HG02588 (cell line): Measurements from ENCODE around the gene SYT5.
"Not testable (repeated sequence)": the region's sequence is repeated elsewhere in the genome, so short reads cannot be mapped to it uniquely, and the experiment has no call there.

Experiments used
- ATAC-seq: cut with Tn5 transposase; IDR thresholded peaks from one replicate; pipeline ENCODE4 v1.9.1; 2021; ENCODE audit warnings: mild to moderate bottlenecking, moderate library complexity; ENCODE audit not compliant: unreplicated experiment

SYT5 gene

GRCh38 chr19:55208880-55209692, 29.0 kb upstream of the SYT5 start, which contains the start of gene PTPRH:
PTPRH (minus strand) TSS chr19:55209501; CDS start chr19:55209433, 68 bp downstream.
- ATAC-seq, result no peak

DNA sequence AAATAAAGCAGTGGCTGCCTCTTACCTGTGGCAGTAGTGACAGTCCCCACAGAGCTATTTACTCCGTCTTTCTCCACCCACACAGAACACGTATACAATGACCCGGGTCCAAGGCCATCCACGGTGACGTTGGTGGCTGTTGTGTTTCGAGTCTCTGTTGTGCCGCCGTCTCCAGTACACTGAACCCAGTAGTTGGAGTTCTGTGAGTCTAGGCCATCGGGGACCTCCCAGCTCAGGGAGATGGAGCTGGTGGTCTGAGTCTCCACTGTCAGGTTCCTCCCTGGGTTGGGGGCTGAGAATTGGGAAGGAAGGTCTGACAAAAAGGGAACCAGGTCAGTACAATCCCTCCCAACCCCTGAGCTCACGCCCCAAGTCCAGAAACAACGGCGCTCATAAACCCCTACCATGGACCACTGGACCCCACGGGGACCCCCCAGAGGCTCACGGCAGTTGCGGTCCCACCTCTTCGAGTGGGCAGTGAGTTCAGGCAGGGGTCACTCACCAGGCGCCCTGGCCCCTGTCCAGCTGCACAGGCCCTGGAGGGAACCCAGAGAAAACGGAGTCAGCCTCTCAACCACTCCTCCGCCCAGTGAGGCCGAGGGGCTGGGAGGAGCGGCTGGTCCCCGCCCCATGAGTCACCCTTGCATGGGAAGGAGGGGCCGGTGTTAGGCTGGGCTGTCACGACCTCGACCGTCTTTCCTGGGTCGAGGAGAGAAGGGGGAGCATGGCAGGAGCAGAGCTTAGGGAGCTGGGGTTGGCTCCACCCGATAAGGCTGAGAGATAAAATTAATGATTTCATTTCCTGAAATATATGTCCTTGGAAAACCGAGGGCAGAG, 26.8 kb upstream of the SYT5 start:
- no peak for ATAC-seq

DNA sequence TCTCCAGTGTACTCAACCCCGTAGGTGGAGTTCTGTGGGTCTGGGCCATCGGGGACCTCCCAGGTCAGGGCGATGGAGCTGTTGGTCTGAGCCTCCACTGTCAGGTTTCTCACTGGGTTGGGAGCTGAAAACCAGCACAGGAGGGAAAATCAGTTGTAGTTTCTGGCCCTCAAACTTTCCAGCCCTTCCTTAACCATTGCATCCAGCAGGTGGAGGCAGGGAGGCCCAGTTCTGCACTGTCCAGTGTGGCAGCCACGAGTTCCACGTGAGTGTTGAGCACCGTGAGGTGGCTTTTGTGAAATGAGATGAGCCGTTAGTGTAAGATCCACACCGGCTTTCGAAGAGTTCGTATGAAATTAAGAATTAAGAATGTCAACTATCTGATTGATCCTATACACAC, 22.1 kb upstream of the SYT5 start:
- not testable (repeated sequence) for ATAC-seq

DNA sequence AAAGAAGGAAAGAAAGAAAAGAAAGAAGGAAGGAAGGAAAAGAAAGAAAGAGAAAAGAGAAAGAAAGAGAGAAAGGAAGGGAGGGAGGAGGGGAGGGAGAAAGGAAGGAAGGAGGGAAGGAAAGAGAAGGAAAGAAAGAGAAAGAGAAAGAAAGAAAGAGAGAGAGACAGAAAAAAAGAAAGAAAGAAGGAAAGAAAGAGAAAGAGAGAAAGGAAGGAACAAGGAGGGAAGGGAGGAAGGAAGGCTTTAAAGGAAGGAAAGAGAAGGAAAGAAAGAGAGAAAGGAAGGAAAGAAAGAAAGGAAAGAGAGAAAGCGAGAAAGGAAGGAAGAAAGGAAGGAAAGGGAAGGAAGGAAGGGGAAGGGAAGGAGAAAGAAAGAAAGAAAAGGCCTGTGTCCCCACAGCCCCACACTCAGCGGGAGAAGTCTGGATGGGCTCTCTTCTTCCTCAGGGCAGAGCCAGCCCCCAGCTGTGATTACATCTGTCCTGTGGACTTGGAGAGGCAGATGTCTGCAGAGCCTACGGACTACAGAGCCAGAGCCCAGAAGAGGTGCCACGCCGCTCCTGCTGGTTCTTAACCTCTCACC, 19.6 kb upstream of the SYT5 start:
- ATAC-seq, result no peak

DNA sequence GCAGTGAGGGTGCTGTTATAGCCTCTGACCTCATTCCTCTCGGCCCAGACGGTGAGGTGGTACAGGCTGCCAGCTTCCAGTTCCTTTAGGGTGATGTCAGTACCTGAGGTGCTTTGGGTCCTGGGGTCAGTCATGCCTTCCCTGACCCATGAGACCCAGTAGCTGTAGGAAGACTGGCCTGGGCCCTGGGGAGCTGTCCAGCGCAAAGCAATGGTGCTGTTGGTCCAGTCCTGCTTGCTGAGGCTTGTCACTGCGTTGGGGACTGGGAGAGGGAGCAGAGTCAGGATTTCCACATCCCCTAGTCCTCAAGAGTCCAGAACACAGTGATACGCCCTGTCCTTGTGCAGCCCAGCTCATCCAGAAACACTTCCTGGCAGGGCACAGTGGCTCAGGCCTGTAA, 18.6 kb upstream of the SYT5 start:
- no peak for ATAC-seq

- ATAC-seq, result no peak
Observed at GRCh38 chr19:55197528-55197927, 17.4 kb upstream of the SYT5 start.

DNA sequence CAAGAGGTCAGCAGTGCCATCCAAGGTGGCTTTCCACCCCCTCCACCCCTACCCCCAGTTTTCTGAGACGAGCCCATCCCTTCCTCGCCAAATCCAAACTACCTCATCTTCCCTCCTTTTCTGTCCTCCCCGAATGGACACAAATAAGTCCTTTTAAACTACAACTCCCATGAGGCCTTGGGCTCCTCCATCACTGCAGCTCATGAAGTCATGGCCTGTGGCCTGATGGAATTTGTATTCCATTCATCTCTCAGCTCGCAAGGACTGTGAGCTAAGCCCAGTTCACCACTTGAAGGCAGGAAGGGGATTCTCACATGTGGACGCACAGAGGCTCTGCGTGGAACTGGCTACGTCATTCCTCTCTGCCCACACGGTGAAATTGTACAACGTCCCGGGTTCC, 16.7 kb upstream of the SYT5 start:
- ATAC-seq, result no peak

DNA sequence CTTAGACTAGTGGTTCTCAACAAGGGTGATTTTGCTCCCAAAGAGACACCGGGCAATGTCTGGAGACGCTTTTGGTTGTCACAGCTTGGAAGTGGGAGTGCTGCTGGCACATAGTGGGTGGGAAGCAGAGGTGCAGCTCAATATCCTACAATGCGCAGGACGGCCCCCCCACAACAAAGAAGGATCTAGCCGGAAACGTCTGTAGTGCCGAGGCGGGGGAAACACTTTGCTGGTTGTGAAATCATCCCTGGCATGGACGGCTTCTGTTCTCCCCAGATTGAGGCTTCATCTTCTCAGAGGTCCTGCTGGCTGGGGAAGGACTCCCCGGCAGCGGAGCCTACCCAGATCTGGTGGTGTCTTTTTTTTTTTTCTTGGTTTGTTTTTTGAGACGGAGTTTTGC, 13.4 kb upstream of the SYT5 start:
- ATAC-seq, result no peak

GRCh38 chr19:55189403-55189835, 9.3 kb upstream of the SYT5 start:
- ATAC-seq, result no peak

DNA sequence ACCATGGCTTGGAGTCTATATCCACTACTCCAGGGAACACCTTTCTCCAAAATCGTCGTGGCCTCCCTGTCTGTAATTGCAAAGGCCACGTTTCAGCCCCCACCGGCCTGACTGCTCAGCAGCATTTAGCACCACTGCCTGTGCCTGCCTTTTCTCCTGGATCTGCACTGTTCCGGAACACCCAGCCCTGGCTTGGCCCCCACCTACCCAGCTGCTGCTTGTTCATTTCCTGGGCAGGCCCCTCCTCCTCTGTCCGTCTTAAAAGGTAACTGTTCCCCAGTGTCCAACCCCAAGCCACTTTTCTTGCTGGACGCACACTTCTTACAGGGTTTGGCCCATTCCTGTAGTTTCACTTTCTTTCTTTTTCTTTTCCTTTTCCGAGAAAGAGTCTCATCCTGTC, 8.5 kb upstream of the SYT5 start:
- no peak for ATAC-seq

GRCh38 chr19:55186080-55186479, 6.0 kb upstream of the SYT5 start:
- no peak for ATAC-seq

GRCh38 chr19:55181740-55182139, 1.7 kb upstream of the SYT5 start:
- ATAC-seq, result no peak

DNA sequence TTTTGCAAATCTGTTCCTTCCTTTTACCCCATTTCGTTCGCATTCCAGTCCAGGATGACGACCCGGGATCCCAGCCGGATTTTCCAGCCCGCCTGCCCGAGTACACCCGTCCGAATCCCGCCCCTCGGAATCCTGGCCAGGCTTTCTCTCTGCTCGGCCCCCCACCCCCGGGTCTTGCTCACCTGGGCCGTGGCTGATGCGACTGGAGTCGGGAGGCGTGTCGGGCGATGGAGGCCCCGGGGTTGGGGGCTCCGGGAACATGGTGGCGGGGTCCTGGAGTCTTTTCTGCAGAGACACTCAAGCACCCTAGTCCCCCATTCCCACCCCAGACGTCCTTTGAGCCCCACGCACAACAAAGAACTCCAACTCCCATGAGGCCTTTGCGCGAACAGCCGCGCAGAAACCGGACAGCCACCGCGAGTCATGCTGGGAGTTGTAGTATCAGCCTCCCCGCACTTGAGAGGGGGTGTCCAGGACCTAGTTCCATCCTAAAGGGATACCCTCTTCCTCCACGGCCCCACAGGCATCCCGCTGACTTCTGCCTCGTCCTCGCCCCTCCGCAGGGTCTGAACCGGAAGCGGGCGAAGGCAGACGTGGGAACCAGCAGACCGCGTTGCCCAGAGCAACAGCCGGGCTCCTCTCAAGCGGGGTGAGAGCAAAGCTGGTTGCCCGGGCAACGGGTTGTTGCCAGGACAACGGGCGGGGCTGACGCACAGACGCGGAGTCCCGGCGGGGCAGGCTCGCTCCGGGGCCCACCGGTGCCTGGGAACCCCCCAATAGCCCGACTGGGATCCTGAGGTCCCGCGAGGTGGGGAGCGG, 1.1 kb downstream of the SYT5 start:
- peak; percentile 63 for ATAC-seq

DNA sequence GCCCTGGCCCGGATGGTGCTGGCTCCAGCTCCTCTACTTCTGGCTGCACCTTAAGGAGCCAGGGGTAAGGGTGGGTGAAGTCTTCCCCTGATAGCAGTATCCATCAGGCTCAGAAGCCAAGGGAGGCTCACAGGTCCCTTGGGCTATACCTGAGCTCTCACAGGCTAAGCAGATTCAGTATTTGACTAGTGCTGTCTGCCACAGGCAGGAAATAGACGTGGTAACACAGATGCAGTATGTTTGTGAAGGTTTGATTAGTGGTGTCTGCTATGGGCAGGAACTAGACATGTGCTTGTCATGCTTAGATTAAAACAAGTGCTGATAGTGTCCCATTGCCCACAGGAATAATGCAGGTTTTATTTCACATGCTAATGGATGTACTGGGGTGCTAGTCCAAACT, 4.0 kb downstream of the SYT5 start:
- no peak for ATAC-seq

GRCh38 chr19:55175117-55175867, 4.8 kb downstream of the SYT5 start:
- no peak for ATAC-seq

GRCh38 chr19:55174425-55175116, 5.5 kb downstream of the SYT5 start:
- no peak for ATAC-seq

- ATAC-seq, result no peak
Observed at GRCh38 chr19:55173714-55174409, 6.2 kb downstream of the SYT5 start.

GRCh38 chr19:55173186-55173713, 6.8 kb downstream of the SYT5 start:
- no peak for ATAC-seq

- no peak for ATAC-seq
Observed at GRCh38 chr19:55172741-55173140, 7.3 kb downstream of the SYT5 start.
